Measurements from ENCODE around the gene KLF16.

Gene KLF16

GRCh38 chr19:1840541-1841115 is 22.8 kb downstream of the KLF16 start:
- no peak for DNase-seq (ENCODE audit: low read depth)

DNA sequence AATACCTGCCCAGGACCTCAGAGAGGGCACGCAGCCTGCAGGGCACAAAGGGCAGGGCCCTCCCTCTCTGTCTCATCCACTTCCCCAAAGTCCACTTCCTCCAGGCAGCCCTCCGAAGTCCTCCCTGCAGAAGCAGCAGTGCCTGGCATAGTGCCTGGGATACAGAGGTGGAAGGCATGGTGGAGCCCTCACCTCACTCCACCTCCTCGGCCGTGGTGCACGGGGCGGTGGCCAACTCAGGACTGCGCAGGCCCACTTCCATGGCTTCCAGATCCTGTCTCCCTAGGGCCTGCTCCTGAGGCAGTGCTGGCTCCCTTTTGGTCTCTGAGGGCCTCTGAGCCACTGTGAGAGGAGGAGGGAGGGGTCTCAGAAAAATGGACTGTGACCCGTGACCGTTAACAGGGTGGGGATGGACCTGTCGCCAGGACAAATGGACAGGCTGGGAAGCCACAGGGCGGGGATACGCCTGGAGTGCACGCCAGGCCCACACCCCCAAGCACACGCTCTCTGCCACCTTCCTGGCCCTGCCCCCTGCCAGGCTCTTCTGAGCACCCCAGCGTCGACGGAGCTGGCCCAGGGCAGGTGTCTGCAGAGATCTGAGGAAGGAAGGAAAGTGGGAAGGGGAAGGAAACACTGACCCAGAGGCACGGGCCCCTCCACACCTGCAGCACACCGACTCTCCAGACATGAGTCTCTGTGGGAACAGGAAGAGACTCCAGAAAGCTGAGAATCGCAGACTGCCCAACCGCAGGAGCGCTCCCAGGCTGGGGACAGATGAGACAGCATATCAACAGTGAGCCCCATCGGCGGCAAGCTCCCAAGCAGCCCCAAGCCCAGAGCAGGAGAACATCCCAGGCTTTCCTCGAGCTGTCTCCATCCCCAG is 23.5 kb downstream of the KLF16 start:
- no peak for DNase-seq (ENCODE audit: low read depth)

DNA sequence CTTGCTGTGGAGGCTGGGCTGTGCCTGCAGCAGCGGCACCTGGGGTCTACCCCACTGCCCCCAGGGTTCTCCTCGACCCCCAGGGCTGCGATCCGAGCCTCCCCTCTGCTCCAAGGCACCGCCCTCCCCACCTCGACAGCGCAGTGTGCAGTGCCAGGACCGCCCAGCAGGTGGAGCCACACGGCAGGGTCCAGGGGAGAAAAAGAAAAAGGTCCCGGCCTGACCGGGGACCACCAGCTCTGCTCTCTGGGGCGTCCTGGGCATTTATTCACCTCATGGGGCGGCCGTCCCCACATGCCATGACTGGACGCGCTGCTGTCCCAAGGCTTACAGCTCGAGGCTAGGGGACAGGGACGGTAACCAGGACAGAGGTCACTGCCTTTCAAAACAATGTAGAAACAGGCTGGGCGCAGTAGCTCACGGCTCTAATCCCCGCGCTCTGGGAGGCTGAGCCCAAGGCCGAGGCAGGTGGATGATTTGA is 25.7 kb downstream of the KLF16 start:
- peak; percentile 35 for DNase-seq (ENCODE audit: low read depth)

DNA sequence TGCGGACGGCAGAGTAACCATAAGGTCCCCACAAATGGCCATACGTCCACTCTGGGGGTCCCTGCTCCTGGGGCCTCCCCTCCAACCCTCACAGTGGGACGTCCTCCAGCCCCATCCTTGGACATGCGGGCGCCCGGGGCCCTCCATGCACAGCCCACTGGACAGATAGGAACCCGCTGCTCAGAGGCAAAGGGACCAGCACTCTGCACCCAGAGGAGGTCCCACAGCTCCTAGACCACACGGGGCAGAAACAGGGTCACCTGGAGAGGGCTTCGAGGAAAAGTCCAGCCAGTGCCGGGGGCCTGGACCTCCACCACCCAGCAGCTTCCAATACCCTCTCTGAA is 26.2 kb downstream of the KLF16 start:
- DNase-seq (ENCODE audit: low read depth): no peak

GRCh38 chr19:1836458-1837221 is 26.7 kb downstream of the KLF16 start:
- no peak for DNase-seq (ENCODE audit: low read depth)

GRCh38 chr19:1833540-1833939 is 29.8 kb downstream of the KLF16 start:
- no peak for DNase-seq (ENCODE audit: low read depth)

GRCh38 chr19:1832046-1832663 is 31.2 kb downstream of the KLF16 start:
- DNase-seq (ENCODE audit: low read depth): no peak

DNA sequence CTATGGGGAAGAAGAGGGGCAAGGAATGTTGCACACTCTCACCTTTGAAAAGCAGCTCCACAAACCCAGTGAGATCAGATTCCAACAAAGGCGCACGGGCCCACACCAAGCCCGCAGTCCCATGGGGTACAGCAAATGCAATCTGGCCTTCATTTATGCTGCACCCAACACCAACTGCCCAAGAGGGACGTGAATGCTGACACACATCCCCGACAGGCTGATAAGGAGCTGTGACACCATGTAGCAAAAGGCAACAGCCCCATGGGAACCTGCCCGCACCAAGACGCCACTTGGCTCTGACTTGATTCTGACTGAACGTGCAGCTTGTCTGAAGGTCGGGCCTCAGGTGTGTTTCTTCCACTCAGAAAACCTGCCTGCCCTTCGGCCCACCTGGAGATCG is 32.4 kb downstream of the KLF16 start:
- no peak for DNase-seq (ENCODE audit: low read depth)

DNA sequence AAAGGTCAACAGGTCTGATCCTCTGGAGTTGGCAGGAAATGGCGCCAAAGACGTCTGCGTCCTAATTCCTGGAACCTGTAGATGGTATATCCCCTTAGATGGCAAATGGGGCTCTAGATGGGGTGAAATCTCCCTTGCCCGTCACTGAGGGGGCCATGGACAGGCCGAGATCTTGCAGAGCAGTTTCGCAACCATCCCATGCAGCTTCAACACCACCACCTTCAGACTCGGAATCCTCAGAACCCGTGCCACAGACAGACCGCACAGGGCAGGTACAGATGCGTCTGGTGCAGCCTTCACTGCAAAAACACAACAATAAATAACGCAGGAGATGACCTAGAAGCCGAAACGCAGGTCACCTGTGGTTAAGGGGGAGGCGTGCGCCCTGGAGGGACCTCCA is 32.8 kb downstream of the KLF16 start:
- DNase-seq (ENCODE audit: low read depth): no peak

GRCh38 chr19:1829958-1830357 is 33.4 kb downstream of the KLF16 start:
- no peak for DNase-seq (ENCODE audit: low read depth)

GRCh38 chr19:1828279-1829238 is 34.8 kb downstream of the KLF16 start:
- DNase-seq (ENCODE audit: low read depth): no peak

- no peak for DNase-seq (ENCODE audit: low read depth)
Observed at GRCh38 chr19:1827566-1828278, 35.7 kb downstream of the KLF16 start.

DNA sequence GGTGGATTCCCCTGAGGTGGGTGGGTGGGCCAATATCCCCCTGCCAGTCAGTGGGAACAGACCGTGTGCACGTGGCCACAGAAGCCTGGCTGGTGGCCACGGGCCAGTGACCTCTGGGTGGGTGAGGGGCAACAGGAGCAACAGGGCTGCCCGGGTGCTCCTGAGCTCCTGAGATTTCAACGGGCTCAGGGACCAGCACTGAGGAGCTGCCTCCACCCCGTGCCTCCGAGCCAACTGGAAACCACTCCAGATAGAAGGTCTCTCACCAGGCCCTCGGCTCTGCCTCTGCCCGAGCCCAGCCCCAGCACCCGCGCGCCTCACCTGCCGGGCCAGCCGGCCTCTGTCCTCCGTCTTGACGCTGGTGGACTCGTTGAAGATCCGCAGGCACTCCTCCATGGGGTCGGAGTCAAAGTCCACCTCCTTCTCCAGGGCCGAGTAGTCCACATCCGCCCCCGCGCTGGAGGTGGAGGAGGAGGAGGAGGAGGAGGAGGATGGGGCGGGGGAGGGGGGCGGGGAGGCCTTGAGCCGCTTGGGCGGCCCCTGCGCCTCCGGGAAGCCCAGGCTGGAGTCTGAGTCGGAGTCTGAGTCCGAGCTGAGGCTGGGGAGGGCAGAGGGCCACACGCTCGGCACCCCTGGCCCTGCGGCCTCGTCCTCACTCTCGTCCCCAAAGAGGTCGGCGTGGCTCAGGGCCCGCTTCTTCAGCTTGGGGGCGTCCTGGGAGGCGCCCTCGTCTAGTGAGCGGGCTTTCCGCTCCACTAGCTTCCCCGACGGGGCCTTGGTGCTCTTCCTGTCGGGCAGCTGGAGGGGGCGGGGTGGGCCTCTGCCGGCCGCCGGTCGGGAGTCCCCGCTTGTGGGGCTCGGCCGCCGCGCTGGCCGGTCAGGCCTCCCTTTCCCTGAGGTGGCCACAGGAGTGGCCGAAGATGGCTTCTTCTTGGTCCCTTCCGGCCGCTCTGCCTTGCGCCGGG is 36.5 kb downstream of the KLF16 start:
- no peak for DNase-seq (ENCODE audit: low read depth)

GRCh38 chr19:1825909-1826556 is 37.3 kb downstream of the KLF16 start:
- peak; percentile 72 for DNase-seq (ENCODE audit: low read depth)

DNA sequence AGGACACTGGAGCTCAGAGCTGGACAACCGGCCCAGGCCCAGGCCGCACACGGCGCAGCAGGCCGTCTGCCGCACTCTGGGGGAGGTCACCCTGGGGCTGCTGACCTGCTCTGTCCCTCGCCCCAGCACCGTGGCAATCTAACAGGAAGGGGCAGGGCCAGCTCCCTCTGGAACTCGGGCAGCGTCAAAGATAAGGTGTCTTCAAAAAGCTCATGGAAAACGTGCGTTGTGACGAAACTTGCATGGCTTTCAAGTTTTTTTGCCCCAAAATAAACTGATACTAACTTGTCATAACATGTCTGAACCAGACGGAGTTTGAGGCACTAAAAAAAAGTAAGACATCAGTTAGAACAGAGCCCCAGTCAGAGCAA is 39.1 kb downstream of the KLF16 start:
- DNase-seq (ENCODE audit: low read depth): no peak

DNA sequence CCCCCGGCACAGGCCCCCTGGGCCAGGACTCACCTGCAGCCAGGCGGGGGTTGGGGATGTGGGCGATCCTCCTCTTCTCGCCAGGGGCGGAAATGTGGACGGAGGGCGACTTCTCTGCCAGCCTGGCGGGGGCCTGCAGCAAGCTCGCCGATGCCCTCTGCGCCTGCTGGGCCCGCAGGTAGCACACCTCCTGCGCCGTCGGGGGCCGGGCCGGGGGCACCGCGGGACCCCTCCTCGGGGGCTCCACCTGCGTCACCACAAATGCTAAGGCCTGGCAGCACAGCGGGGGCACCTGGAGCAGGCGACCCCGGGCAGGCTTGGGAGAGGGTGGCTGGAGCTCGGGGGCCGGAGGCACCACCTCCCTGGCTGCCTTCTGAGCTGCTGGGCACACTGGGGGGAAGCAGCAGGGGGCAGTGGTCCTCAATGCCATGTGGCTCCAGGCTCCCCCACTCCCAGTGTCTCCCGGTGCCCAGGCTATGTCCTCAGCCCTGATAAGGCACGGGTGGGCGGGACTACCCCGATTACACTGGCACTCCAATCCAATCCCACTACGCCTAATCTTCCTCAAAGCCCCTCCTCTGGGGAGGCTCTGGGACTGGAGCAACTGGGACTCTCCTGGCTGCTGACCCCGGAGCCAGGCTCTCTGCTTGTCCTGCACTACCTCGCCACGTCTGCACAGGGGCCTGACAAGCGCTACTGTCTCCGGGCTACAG is 39.7 kb downstream of the KLF16 start:
- DNase-seq (ENCODE audit: low read depth): no peak

DNA sequence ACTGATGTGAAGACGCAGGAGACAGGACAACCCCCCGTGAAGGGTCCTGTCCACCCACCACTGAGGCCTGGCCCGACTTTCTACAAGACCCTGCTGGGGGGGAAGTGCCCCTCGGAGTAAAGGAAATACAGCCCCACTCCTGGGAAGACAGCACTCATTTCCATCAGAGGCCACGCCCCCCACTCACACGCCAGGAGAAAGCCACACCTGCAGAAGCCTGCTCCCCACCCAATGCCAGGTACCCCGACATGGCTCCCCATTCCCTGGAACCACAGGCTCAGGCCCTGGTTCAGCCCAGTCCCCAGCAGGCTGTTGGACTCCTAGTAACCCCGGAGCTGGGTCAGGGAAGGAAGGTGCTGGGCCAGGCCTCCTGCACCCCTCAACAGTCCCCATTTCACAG is 40.4 kb downstream of the KLF16 start:
- no peak for DNase-seq (ENCODE audit: low read depth)

DNA sequence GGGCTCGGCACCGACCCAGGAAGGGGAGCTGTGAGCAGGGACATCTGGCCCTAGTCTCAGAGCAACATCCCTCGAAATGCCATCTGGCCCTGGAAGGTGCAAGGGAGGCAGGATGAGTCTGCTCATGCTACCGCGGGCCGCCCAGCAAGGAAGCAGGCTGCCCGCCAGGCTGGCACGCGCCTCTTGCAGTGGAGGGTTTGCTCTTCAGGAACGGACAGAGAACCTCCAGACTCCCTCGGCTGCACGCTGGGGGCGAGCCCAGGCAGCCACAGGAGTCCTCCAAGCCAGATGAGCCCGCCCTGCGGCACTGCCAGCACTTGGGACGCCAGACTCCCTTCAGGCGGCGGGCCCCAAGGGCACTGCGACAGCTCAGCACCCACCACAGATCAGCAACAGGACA is 41.2 kb downstream of the KLF16 start:
- no peak for DNase-seq (ENCODE audit: low read depth)
